ENCODE measurements around the gene EIPR1. TPM values are rescaled to one million over a fixed set of nuclear protein-coding genes. Genes with fewer than 3 reads are reported as not detected.

Gene EIPR1
- polyA plus RNA-seq, 5 donors, result 18.7 to 22.0 (median 20.3) TPM

DNA sequence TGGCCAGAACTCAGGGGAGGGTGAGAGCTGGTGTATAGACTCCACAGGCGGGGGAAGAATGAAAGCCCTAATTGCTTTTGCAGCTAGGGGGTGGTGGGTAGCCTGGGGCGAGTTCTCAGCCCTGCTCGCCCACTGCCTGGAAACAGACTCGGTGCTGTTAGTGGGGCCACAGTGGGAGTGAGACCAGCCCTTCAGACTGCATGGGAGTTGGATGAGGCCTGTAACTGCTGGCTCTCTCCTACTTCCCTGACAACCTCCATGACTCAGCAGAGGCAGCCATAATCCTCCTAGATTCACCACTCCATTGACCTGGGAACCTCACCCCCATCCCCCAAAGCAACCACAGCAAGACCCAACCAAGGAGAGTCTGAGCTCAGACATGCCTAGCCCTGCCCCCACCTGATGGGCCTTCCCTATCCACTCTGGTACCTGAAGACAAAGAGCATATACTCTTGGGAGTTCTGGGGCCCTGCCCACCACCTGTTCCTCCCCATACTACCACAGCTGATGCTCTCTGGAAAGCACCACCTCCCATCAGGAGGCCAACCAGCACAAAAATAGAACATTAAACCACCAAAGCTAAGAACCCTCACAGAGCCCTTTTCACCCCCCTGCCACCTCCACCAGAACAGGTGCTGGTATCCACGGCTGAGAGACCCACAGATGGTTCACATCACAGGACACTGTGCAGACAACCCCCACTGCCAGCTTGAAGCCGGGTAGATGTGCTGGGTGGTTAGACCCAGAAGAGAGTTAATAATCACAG, 226.3 kb downstream of the EIPR1 start:
- DNase-seq, result no peak

GRCh38 chr2:3149441-3150217, 228.0 kb downstream of the EIPR1 start:
- DNase-seq, result no peak

- no peak for DNase-seq
Observed at GRCh38 chr2:3148716-3149115, 228.9 kb downstream of the EIPR1 start.

DNA sequence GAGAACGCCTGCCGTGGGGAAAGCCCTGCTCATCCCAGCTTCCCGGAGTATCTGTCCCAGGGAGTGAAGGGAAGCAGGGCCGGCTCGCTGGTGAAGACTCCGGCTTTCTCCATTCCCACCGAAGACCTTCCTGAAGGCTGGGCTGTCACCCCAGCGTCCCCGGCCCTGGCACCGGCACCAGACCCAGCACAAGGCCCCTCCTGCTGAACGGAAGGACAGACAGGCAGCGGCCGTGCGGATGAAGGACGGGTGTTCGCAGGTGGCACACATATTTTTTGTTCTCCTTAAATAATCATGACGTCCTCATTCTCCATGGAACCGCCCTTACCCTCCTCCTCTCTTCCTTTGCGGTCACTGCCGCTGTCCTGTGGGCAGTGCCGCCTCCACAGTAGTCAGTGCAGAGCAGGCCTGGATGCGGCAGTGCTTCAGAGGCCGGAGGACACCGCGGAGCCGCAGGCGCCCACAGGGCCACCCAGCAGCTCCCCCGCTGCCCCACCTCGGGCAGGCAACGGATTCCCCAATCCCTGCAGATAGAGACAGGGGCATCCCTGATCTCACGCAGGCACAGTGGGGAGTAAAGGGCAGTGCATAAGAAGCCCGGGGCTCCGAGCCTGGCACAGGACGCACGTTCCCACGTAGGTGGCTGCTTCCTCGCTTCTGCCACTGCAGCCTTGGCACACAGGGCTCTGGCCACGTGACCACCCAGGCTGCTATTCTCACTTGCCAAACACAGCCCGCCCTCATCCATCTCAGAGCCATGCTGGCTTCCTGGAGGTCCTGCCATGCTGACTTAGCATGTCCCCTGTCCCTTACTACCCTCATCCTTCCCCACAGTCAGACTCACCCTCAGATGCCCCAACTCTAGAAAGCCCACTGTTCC, 229.7 kb downstream of the EIPR1 start:
- no peak for DNase-seq

- DNase-seq, result no peak
Observed at GRCh38 chr2:3146772-3147650, 230.6 kb downstream of the EIPR1 start.

GRCh38 chr2:3146175-3146574, 231.4 kb downstream of the EIPR1 start:
- DNase-seq, result no peak

DNA sequence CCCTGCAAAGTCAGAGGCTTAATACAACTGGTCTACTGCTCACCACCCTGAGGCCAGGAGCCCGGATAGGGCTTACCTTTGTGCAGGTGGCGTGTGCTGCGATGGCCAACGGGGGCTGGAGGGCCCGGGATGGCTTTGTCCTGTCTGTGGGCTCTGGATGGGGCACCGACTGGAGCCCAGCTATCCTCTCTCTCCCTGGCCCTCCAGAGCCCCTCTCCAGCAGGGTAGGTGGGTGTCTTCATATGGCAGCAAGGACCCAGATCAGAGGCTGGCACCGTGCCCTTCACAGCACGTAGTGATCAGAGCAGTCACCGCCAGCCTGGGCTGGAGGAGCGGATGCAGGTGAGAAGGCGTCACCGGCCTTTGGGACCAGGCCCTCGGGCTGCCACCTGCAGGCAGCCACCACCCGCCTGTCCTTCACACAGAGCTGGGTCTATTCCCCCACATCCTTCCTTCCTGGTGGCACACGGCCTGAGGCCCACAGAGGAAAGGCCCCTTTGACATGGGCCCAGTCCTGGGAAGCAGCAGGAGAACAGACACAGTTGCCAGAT, 232.1 kb downstream of the EIPR1 start:
- no peak for DNase-seq

- DNase-seq, result no peak
Observed at GRCh38 chr2:3144856-3145255, 232.8 kb downstream of the EIPR1 start.

DNA sequence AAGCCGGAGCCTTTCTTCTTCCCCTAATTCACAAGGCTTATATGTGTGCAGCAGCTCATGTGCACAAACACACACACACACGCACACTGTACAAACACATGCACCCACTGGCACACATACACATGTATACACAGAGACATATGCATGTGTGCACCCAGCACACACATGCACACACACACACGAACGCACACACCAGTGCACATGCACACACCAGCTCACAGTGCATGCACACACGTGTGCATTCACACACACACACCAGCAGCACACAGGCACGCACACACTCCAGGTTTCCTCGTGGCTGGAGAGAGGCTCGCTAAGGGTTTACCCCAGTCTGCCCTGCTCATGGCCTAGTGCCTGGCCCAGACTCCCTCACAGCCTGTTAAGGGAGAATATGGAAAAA, 234.0 kb downstream of the EIPR1 start:
- no peak for DNase-seq

GRCh38 chr2:3142961-3143571, 234.6 kb downstream of the EIPR1 start:
- DNase-seq, result no peak

GRCh38 chr2:3142210-3142609, 235.4 kb downstream of the EIPR1 start:
- no peak for DNase-seq

GRCh38 chr2:3141696-3142095, 235.9 kb downstream of the EIPR1 start:
- no peak for DNase-seq

- DNase-seq, result no peak
Observed at GRCh38 chr2:3139906-3140305, 237.7 kb downstream of the EIPR1 start.

Other genes with a start within 250 kb of the EIPR1 start
- 100 to 1,000 TPM in 2 of 5 donors, 10 to 100 TPM in 3; 77.5 to 108 (median 93.3) TPM for gene TRAPPC12, start 1.9 kb upstream of the EIPR1 start, polyA plus RNA-seq (ENCODE audit: insufficient read depth in 1 of 5, insufficient read length in 5 of 5, low replicate concordance in 1 of 5)
- gene ADI1, start 141.7 kb upstream of the EIPR1 start, polyA plus RNA-seq (ENCODE audit: insufficient read depth in 1 of 5, insufficient read length in 5 of 5, low replicate concordance in 1 of 5), result 10 to 100 TPM; 36.5 to 47.9 (median 42.0) TPM
- 10 to 100 TPM; 15.4 to 18.0 (median 17.7) TPM for gene RNASEH1, start 180.5 kb upstream of the EIPR1 start, polyA plus RNA-seq (ENCODE audit: insufficient read depth in 1 of 5, insufficient read length in 5 of 5, low replicate concordance in 1 of 5)
- gene RPS7, start 197.4 kb upstream of the EIPR1 start, polyA plus RNA-seq (ENCODE audit: insufficient read depth in 1 of 5, insufficient read length in 5 of 5, low replicate concordance in 1 of 5), result 1,000 to 10,000 TPM; 2,031 to 2,430 (median 2,233) TPM
- gene COLEC11, start 217.3 kb upstream of the EIPR1 start, polyA plus RNA-seq (ENCODE audit: insufficient read depth in 1 of 5, insufficient read length in 5 of 5, low replicate concordance in 1 of 5), result 1 to 10 TPM; 3.7 to 7.2 (median 4.8) TPM